ENCODE measurements around the gene USP36. TPM values are rescaled to one million over a fixed set of nuclear protein-coding genes. Genes with fewer than 3 reads are reported as not detected.
A peak's percentile ranks its signal among the peaks of the same experiment; 100 is the strongest.

The USP36 gene
- total RNA-seq, 1 donor from 2014 or later, result 53.4 TPM

- DNase-seq (ENCODE audit: extremely low spot score, unreplicated experiment), result peak; percentile 84
- Mint-ChIP-seq H3K9me3 (no peaks in the 10 kb centered on the region), H3K27ac (peak overlapping the region; percentile 55), H3K36me3 (peaks cover 28% of the 10 kb centered on the region), H3K4me1 (ENCODE audit: unreplicated experiment) (peaks cover 5% of the 10 kb centered on the region), H3K27me3 (no peaks in the 10 kb centered on the region), H3K4me3 (no peak overlapping the region)
- TF ChIP-seq, protein P1, sequence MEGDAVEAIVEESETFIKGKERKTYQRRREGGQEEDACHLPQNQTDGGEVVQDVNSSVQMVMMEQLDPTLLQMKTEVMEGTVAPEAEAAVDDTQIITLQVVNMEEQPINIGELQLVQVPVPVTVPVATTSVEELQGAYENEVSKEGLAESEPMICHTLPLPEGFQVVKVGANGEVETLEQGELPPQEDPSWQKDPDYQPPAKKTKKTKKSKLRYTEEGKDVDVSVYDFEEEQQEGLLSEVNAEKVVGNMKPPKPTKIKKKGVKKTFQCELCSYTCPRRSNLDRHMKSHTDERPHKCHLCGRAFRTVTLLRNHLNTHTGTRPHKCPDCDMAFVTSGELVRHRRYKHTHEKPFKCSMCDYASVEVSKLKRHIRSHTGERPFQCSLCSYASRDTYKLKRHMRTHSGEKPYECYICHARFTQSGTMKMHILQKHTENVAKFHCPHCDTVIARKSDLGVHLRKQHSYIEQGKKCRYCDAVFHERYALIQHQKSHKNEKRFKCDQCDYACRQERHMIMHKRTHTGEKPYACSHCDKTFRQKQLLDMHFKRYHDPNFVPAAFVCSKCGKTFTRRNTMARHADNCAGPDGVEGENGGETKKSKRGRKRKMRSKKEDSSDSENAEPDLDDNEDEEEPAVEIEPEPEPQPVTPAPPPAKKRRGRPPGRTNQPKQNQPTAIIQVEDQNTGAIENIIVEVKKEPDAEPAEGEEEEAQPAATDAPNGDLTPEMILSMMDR (conservative IDR thresholded peaks at IDR 0.05), result peak; percentile 92
Measured at GRCh38 chr17:78865682-78866390, 25.2 kb upstream of the USP36 start.

DNA sequence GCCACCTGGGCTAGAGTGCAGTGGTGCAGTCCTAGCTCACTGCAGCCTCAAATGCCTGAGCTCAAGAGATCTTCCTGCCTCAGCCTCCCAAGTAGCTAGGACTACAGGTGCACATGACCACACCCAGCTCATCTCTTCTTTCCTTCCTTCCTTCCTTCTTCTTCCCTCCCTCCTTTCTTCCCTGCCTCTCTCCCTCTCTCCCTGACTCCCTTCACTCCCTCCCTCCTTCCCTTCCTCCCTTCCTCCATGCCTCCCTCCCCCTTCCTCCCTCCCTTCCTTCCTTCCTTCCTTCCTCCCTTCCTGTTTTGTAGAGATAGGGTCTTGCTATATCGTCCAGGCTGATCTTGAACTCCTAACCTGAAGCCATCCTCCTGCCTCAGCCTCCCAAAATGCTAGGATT lies 23.5 kb upstream of the USP36 start:
- Mint-ChIP-seq H3K36me3 (peaks cover 23% of the 10 kb centered on the region), H3K4me1 (ENCODE audit: unreplicated experiment) (peaks cover 5% of the 10 kb centered on the region), H3K27me3 (no peaks in the 10 kb centered on the region), H3K9me3 (no peaks in the 10 kb centered on the region), H3K4me3 (no peak overlapping the region), H3K27ac (no peak overlapping the region)
- DNase-seq (ENCODE audit: extremely low spot score, unreplicated experiment), result no peak
- TF ChIP-seq, protein P1 (conservative IDR thresholded peaks at IDR 0.05), result no peak

- no peak for DNase-seq (ENCODE audit: extremely low spot score, unreplicated experiment)
- TF ChIP-seq, protein P1 (conservative IDR thresholded peaks at IDR 0.05), result no peak
- Mint-ChIP-seq H3K4me1 (ENCODE audit: unreplicated experiment) (peaks cover 5% of the 10 kb centered on the region), H3K27ac (peak overlapping the region; percentile 34), H3K27me3 (no peaks in the 10 kb centered on the region), H3K36me3 (peaks cover 23% of the 10 kb centered on the region), H3K9me3 (no peaks in the 10 kb centered on the region), H3K4me3 (no peak overlapping the region)
Measured at GRCh38 chr17:78862073-78863023, 21.7 kb upstream of the USP36 start.

- H3K4me1 Mint-ChIP-seq (ENCODE audit: unreplicated experiment), result peaks cover 5% of the 10 kb centered on the region
- peak overlapping the region; percentile 44 for H3K27ac Mint-ChIP-seq
- no peaks in the 10 kb centered on the region for H3K27me3 Mint-ChIP-seq
- peaks cover 20% of the 10 kb centered on the region for H3K36me3 Mint-ChIP-seq
- H3K9me3 Mint-ChIP-seq, result no peaks in the 10 kb centered on the region
- TF ChIP-seq, protein P1 (conservative IDR thresholded peaks at IDR 0.05), result no peak
- H3K4me3 Mint-ChIP-seq, result no peak overlapping the region
- DNase-seq (ENCODE audit: extremely low spot score, unreplicated experiment), result no peak
Measured at GRCh38 chr17:78861229-78861628, 20.6 kb upstream of the USP36 start.

GRCh38 chr17:78859051-78859450 lies 18.4 kb upstream of the USP36 start:
- H3K27ac Mint-ChIP-seq, result no peak overlapping the region
- no peak for DNase-seq (ENCODE audit: extremely low spot score, unreplicated experiment)
- no peaks in the 10 kb centered on the region for H3K4me1 Mint-ChIP-seq (ENCODE audit: unreplicated experiment)
- H3K4me3 Mint-ChIP-seq, result no peak overlapping the region
- H3K36me3 Mint-ChIP-seq, result peaks cover 20% of the 10 kb centered on the region
- TF ChIP-seq, protein P1 (conservative IDR thresholded peaks at IDR 0.05), result no peak
- no peaks in the 10 kb centered on the region for H3K27me3 Mint-ChIP-seq
- H3K9me3 Mint-ChIP-seq, result no peaks in the 10 kb centered on the region

All from type B pancreatic cell (in vitro differentiated cells).